Measurements from ENCODE around the gene TBCB. TPM values are rescaled to one million over a fixed set of nuclear protein-coding genes. Genes with fewer than 3 reads are reported as not detected.

Gene TBCB
- total RNA-seq, 1 donor from 2014 or later, result 152 TPM

DNA sequence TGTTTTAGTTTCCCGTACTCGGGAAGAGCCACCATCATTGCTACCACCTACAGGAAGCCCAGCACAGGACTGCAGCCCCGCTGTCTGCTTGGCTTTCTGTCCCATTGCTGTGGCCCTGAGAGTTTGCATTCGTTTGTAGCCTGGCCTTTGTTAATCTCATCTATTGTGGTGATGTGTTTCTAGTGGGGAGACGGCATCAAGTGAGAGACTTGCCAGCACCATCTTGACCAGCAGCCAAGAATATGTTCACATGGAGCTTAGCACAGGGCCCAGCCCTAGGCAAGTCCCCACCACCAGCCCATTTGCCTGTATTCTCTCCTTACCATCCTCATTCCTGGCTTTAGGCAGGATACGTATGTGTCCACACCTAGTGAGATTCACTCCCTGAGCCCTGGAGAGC, 21.6 kb upstream of the TBCB start:
- no peak for DNase-seq (ENCODE audit: low read depth)
- Histone ChIP-seq H3K27me3 (ENCODE audit: control insufficient read depth, insufficient read depth, low read length) (no peaks in the 10 kb centered on the region), H3K4me3 (ENCODE audit: low read depth, low read length) (no peak overlapping the region), H3K36me3 (ENCODE audit: control insufficient read depth, insufficient read depth, low read length) (peaks cover 1% of the 10 kb centered on the region)
- TF ChIP-seq, protein P1, sequence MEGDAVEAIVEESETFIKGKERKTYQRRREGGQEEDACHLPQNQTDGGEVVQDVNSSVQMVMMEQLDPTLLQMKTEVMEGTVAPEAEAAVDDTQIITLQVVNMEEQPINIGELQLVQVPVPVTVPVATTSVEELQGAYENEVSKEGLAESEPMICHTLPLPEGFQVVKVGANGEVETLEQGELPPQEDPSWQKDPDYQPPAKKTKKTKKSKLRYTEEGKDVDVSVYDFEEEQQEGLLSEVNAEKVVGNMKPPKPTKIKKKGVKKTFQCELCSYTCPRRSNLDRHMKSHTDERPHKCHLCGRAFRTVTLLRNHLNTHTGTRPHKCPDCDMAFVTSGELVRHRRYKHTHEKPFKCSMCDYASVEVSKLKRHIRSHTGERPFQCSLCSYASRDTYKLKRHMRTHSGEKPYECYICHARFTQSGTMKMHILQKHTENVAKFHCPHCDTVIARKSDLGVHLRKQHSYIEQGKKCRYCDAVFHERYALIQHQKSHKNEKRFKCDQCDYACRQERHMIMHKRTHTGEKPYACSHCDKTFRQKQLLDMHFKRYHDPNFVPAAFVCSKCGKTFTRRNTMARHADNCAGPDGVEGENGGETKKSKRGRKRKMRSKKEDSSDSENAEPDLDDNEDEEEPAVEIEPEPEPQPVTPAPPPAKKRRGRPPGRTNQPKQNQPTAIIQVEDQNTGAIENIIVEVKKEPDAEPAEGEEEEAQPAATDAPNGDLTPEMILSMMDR (IDR thresholded peaks at IDR 0.05; ENCODE audit: insufficient read depth, low read length, severe bottlenecking), result no peak
- FAIRE-seq, result peak; percentile 58

DNA sequence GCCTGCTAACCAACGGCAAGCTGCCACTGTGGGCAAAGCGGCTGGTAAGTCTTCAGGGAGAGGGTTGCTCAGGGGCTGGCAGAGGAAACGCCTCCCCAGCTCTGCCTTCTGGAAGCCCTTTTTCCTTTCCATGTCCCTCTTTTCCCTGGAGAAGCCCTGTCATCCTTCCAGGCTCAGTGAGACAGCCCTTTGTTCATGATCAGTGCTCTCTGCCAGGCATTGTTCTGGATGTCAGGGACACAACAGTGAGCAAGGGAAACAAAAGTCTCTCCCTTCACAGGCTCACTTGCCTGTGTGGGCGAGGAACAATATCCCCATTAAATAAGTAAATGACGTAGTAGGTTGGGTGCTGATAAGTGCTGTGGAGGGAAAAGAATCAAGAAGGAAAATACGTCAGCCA, 18.2 kb upstream of the TBCB start:
- no peak overlapping the region for H3K4me3 ChIP-seq (ENCODE audit: low read depth, low read length)
- no peaks in the 10 kb centered on the region for H3K27me3 ChIP-seq (ENCODE audit: control insufficient read depth, insufficient read depth, low read length)
- H3K36me3 ChIP-seq (ENCODE audit: control insufficient read depth, insufficient read depth, low read length), result no peaks in the 10 kb centered on the region
- DNase-seq (ENCODE audit: low read depth) (no peak), FAIRE-seq (no peak)
- TF ChIP-seq, protein P1 (IDR thresholded peaks at IDR 0.05; ENCODE audit: insufficient read depth, low read length, severe bottlenecking), result no peak

DNA sequence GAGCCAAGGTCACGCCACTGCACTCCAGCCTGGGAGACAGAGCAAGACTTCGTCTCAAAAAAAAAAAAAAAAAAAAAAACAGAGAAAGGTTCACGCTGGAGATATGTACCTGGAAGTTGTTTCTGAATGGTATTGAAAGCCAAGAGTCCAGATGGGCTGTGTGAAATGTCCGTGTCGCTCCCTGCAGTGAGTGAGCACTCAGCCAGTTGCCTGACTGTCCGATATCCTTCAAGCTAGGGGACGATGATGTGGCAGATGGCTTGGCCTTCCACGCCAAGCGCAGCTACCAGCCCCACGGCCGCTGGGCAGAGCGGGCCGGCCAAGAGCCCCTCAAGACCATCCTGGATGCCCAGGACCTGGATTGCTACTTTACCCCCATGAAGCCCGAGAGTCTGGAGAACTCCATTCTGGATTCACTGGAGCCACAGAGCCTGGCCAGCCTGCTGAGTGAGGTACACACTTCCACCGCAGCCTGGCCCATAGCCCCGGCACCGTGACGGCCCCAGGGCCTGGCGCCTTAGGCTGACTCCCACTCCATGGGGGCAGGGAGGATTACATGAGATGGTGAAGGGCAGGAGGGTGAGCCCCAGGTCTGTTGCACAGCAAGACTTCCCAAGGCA, 16.0 kb upstream of the TBCB start:
- Histone ChIP-seq H3K36me3 (ENCODE audit: control insufficient read depth, insufficient read depth, low read length) (no peaks in the 10 kb centered on the region), H3K27me3 (ENCODE audit: control insufficient read depth, insufficient read depth, low read length) (no peaks in the 10 kb centered on the region), H3K4me3 (ENCODE audit: low read depth, low read length) (no peak overlapping the region)
- DNase-seq (ENCODE audit: low read depth) (no peak), FAIRE-seq (no peak)
- TF ChIP-seq, protein P1 (IDR thresholded peaks at IDR 0.05; ENCODE audit: insufficient read depth, low read length, severe bottlenecking), result no peak

DNA sequence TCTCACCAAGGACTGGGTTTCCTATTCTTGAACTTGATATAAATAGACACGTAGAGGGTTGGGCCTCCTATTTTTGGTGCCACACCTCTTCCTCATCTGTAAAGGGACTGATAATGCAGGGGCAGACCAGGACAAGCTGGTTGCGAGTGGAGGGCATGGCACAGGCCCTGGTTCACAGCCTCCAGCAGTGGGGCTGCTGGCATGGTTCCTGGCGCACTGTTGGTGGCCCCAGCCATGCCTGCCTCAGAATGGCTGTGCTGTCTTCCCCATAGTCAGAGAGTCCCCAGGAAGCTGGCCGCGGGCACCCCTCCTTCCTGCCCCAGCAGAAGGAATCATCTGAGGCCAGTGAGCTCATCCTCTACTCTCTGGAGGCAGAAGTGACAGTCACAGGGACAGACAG, 14.8 kb upstream of the TBCB start:
- FAIRE-seq (no peak), DNase-seq (ENCODE audit: low read depth) (no peak)
- H3K4me3 ChIP-seq (ENCODE audit: low read depth, low read length), result no peak overlapping the region
- peaks cover 4% of the 10 kb centered on the region for H3K36me3 ChIP-seq (ENCODE audit: control insufficient read depth, insufficient read depth, low read length)
- TF ChIP-seq, protein P1 (IDR thresholded peaks at IDR 0.05; ENCODE audit: insufficient read depth, low read length, severe bottlenecking), result no peak
- no peaks in the 10 kb centered on the region for H3K27me3 ChIP-seq (ENCODE audit: control insufficient read depth, insufficient read depth, low read length)

DNA sequence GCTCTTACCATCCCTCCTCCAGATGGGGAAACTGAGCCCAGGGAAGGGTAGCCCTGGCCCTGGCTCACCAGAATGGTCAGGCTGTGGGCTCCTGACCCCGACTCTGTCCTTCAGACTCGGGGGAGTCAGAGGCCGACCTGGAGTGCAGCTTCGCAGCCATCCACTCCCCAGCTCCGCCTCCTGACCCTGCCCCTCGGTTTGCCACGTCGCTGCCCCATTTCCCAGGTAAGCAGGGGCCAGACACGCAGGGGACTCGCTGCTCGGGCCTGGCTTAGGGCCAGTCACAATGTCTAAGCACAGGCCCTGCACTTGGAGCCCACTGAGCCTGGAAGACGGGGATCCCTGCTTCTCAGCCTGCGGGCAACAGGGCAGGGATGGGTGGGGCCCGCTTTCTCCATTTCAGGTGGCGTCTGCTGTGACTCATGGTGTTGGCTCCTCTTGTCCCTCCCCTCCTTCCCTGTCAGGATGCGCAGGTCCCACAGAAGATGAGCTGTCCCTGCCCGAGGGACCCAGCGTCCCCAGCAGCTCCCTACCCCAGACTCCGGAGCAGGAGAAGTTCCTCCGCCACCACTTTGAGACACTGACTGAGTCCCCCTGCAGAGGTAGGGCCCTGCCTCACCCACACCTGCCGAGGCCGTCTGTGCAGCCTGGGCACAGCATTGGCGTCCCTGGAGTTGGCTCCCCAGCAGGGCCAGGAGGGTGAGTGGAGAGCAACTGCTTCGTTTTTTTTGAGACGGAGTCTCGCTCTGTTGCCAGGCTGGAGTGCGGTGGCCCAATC, 13.5 kb upstream of the TBCB start:
- no peaks in the 10 kb centered on the region for H3K27me3 ChIP-seq (ENCODE audit: control insufficient read depth, insufficient read depth, low read length)
- H3K4me3 ChIP-seq (ENCODE audit: low read depth, low read length), result no peak overlapping the region
- peaks cover 6% of the 10 kb centered on the region for H3K36me3 ChIP-seq (ENCODE audit: control insufficient read depth, insufficient read depth, low read length)
- TF ChIP-seq, protein P1 (IDR thresholded peaks at IDR 0.05; ENCODE audit: insufficient read depth, low read length, severe bottlenecking), result no peak
- FAIRE-seq (no peak), DNase-seq (ENCODE audit: low read depth) (no peak)

Measured in bronchial epithelial cell (primary cell).